NCI-H1694 (cell line): Measurements from ENCODE around the gene ABI3.
A peak's percentile ranks its signal among the peaks of the same experiment; 100 is the strongest.
"Not testable (repeated sequence)": the region's sequence is repeated elsewhere in the genome, so short reads cannot be mapped to it uniquely, and the experiment has no call there.

Experiments used
- DNase-seq: peaks from one replicate; lab custom pipeline; 2025; lab: John Stamatoyannopoulos, UW

ABI3 gene

GRCh38 chr17:49210158-49211029, at the start of gene ABI3, which contains the start of gene GNGT2:
TSS of gene ABI3 (plus strand) at chr17:49210707. CDS start at chr17:49210725, 18 bp downstream.
TSS of gene GNGT2 (minus strand) at chr17:49210574. CDS start at chr17:49207422, 3,152 bp downstream.
- DNase-seq: no peak

GRCh38 chr17:49162866-49163265, 47.6 kb upstream of the ABI3 start:
- no peak for DNase-seq

- no peak for DNase-seq
These were observed 45.4 kb upstream of the ABI3 start for GRCh38 chr17:49165143-49165542.

- no peak for DNase-seq
These were observed 41.8 kb upstream of the ABI3 start for GRCh38 chr17:49168706-49169105.

- no peak for DNase-seq
These were observed 40.3 kb upstream of the ABI3 start for GRCh38 chr17:49170216-49170615.

GRCh38 chr17:49170711-49171110, 39.8 kb upstream of the ABI3 start:
- not testable (repeated sequence) for DNase-seq

- not testable (repeated sequence) for DNase-seq
These were observed 34.5 kb upstream of the ABI3 start for GRCh38 chr17:49175978-49176377.

- peak; percentile 55 for DNase-seq
These were observed 30.2 kb upstream of the ABI3 start for GRCh38 chr17:49180303-49180702.

GRCh38 chr17:49180998-49181635, 29.4 kb upstream of the ABI3 start:
- no peak for DNase-seq

- DNase-seq: no peak
These were observed 27.2 kb upstream of the ABI3 start for GRCh38 chr17:49183341-49183740.

GRCh38 chr17:49183801-49184200, 26.7 kb upstream of the ABI3 start:
- DNase-seq: no peak

- not testable (repeated sequence) for DNase-seq
These were observed 26.0 kb upstream of the ABI3 start for GRCh38 chr17:49184522-49184921.

- DNase-seq: not testable (repeated sequence)
These were observed 25.1 kb upstream of the ABI3 start for GRCh38 chr17:49185381-49185780.

GRCh38 chr17:49187301-49187700, 23.2 kb upstream of the ABI3 start:
- no peak for DNase-seq

- no peak for DNase-seq
These were observed 19.6 kb upstream of the ABI3 start for GRCh38 chr17:49190932-49191331.

- DNase-seq: no peak
These were observed 19.0 kb upstream of the ABI3 start for GRCh38 chr17:49191409-49191916.

GRCh38 chr17:49191917-49192741, 18.4 kb upstream of the ABI3 start:
- DNase-seq: peak; percentile 90

- peak; percentile 32 for DNase-seq
These were observed 16.8 kb upstream of the ABI3 start for GRCh38 chr17:49193513-49194296.

GRCh38 chr17:49194297-49194607, 16.3 kb upstream of the ABI3 start:
- no peak for DNase-seq

GRCh38 chr17:49195751-49196150, 14.8 kb upstream of the ABI3 start:
- DNase-seq: no peak

GRCh38 chr17:49196520-49196919, 14.0 kb upstream of the ABI3 start:
- no peak for DNase-seq
